Astrocyte of the spinal cord (primary cell): ENCODE data around the gene ENTHD1.

Experiments
- DNase-seq: peaks from one replicate; pipeline ENCODE4 v3.0.0; 2011; ENCODE audit warnings: low read depth, low spot score
- H3K4me3 ChIP-seq: 2 replicates; pipeline ENCODE4 v1.5.1; 2011; ENCODE audit warnings: low read depth, mild to moderate bottlenecking, low read length, moderate library complexity
- CTCF ChIP-seq: IDR thresholded peaks from 2 replicates; pipeline ENCODE4 v1.5.1; 2012; ENCODE audit warnings: low read depth, mild to moderate bottlenecking, low read length, inconsistent platforms
- in situ Hi-C: cut with HindIII; loops from 2 replicates; pipeline ENCODE4 v1.10.0; 2017; ENCODE audit warnings: low sequenced_read_pairs

The ENTHD1 gene

GRCh38 chr22:39808081-39808480, 85.5 kb downstream of the ENTHD1 start:
- in situ Hi-C loops, result no loop called here
- TF ChIP-seq CTCF, result peak; percentile 32
- no peak for DNase-seq
- H3K4me3 ChIP-seq, result no peak overlapping the region

GRCh38 chr22:39806109-39806508, 87.5 kb downstream of the ENTHD1 start:
- in situ Hi-C loops, result no loop called here
- TF ChIP-seq CTCF, result no peak
- no peak for DNase-seq
- H3K4me3 ChIP-seq, result no peak overlapping the region

GRCh38 chr22:39805117-39805516, 88.4 kb downstream of the ENTHD1 start:
- no peak for DNase-seq
- no peak for TF ChIP-seq CTCF
- no peak overlapping the region for H3K4me3 ChIP-seq
- in situ Hi-C loops, result no loop called here

GRCh38 chr22:39802682-39803081, 90.9 kb downstream of the ENTHD1 start:
- no peak overlapping the region for H3K4me3 ChIP-seq
- DNase-seq, result no peak
- TF ChIP-seq CTCF, result no peak
- in situ Hi-C loops, result no loop called here

- no peak overlapping the region for H3K4me3 ChIP-seq
- in situ Hi-C loops, result no loop called here
- no peak for DNase-seq
- TF ChIP-seq CTCF, result no peak
Measured at GRCh38 chr22:39800790-39801520, 92.6 kb downstream of the ENTHD1 start.

- no peak overlapping the region for H3K4me3 ChIP-seq
- no peak for TF ChIP-seq CTCF
- in situ Hi-C loops, result no loop called here
- no peak for DNase-seq
Measured at GRCh38 chr22:39797528-39798147, 95.9 kb downstream of the ENTHD1 start.
